ENCODE results near the gene TLE6. TPM values are rescaled to one million over a fixed set of nuclear protein-coding genes. Genes with fewer than 3 reads are reported as not detected.

The TLE6 gene
- total and polyA plus RNA-seq, 2 of the 8 experiments (the other 6 are each of a cell fraction or from before 2014, with no cell fraction given), result 2.5 to 2.9 TPM

- no peak overlapping the region for H2AK5ac ChIP-seq (ENCODE audit: low read depth, low read length)
- no peak overlapping the region for H2BK5ac ChIP-seq (ENCODE audit: low read depth, low read length)
- no peak overlapping the region for H4K5ac ChIP-seq (ENCODE audit: insufficient read length, low read depth, low read length)
- 78% methylated on average over 9 of the region's 9 CpGs; no CpG with 5 or more reads in 1 of the 2 experiments for WGBS, 2 experiments (ENCODE audit: extremely low coverage in 1 of 2, insufficient coverage in 1 of 2, insufficient read length in 1 of 2, insufficient replicate concordance in 2 of 2, low coverage in 1 of 2, low lambda C conversion rate in 2 of 2, missing lambda C conversion rate in 1 of 2)
- H2BK12ac ChIP-seq (ENCODE audit: low read depth, low read length), result no peak overlapping the region
- H3K79me1 ChIP-seq (ENCODE audit: low read depth, low read length), result no peaks in the 10 kb centered on the region
- no peak overlapping the region for H2BK15ac ChIP-seq (ENCODE audit: low read length)
- no peak overlapping the region for H2BK20ac ChIP-seq (ENCODE audit: low read length)
- FAIRE-seq, result no peak
- no peak overlapping the region for H3K4me3 ChIP-seq (ENCODE audit: extremely low read depth in 1 of 4, insufficient read depth in 2 of 4, low read depth in 3 of 4, low read length in 4 of 4)
- H2AFZ ChIP-seq (ENCODE audit: low read length), result no peak overlapping the region
- H3K4me2 ChIP-seq (ENCODE audit: insufficient read depth in 1 of 2, low read depth in 2 of 2, low read length in 2 of 2), result no peak overlapping the region
- ChIA-PET POLR2A (ENCODE audit: partially characterized antibody) (interaction anchor here (1.3 kb wide), 1 partner anchor 10 kb away, joined by 3 read pairs; no protein-coding TSS in a partner anchor), CTCF (ENCODE audit: partially characterized antibody) (interaction anchor here (0.6 to 2.1 kb wide), 13 partner anchors 8 to 193 kb away, joined by 3 to 6 read pairs (median 3); no protein-coding TSS in a partner anchor)
- no peak overlapping the region for H2BK120ac ChIP-seq (replicated peaks; ENCODE audit: low read depth, low read length)
- H3K14ac ChIP-seq (ENCODE audit: insufficient read length), result no peak overlapping the region
- H3K36me3 ChIP-seq (ENCODE audit: control insufficient read depth in 2 of 4, insufficient read depth in 4 of 4, low read length in 3 of 4), result no peaks in the 10 kb centered on the region
- H4K20me1 ChIP-seq (replicated peaks in 1 of 2; ENCODE audit: control insufficient read depth in 1 of 2, insufficient read depth in 2 of 2, low read length in 2 of 2), result no peaks in the 10 kb centered on the region
- H3K18ac ChIP-seq (ENCODE audit: extremely low read depth, low read length), result no peak overlapping the region
- H3K23me2 ChIP-seq (ENCODE audit: low read depth, low read length), result no peaks in the 10 kb centered on the region
- H3K27me3 ChIP-seq (replicated peaks in 1 of 4; ENCODE audit: control insufficient read depth in 3 of 4, extremely low read depth in 1 of 4, insufficient read depth in 3 of 4, low read length in 3 of 4), result no peaks in the 10 kb centered on the region
- no peak overlapping the region for H3K56ac ChIP-seq (replicated peaks; ENCODE audit: insufficient read length, low read depth, low read length)
- H3K9me3 ChIP-seq (ENCODE audit: insufficient read depth in 2 of 2, low read depth in 1 of 2, low read length in 1 of 2), result no peaks in the 10 kb centered on the region
- H3K79me2 ChIP-seq (ENCODE audit: control insufficient read depth in 1 of 2, insufficient read depth in 2 of 2, low read length in 2 of 2), result no peaks in the 10 kb centered on the region
- no peak overlapping the region for H4K91ac ChIP-seq (replicated peaks; ENCODE audit: insufficient read length, low read length)
- no peak overlapping the region for H3K27ac ChIP-seq (ENCODE audit: low read depth, low read length)
- H3K23ac ChIP-seq (ENCODE audit: insufficient read length), result no peak overlapping the region
- no peak for DNase-seq (ENCODE audit: low read depth in 1 of 2, low spot score in 2 of 2)
- H3K4me1 ChIP-seq (replicated peaks in 1 of 4; ENCODE audit: control insufficient read depth in 3 of 4, insufficient read depth in 4 of 4, low read length in 3 of 4), result no peaks in the 10 kb centered on the region
- no peak overlapping the region for H3K9ac ChIP-seq (replicated peaks in 1 of 4; ENCODE audit: extremely low read depth in 1 of 4, low read depth in 3 of 4, low read length in 3 of 4)
- no peak overlapping the region for H3K4ac ChIP-seq (replicated peaks; ENCODE audit: insufficient read length, low read depth, low read length)
- no peak overlapping the region for H4K8ac ChIP-seq (ENCODE audit: extremely low read depth, insufficient read depth, low read length)
- TF ChIP-seq TAF1 (IDR thresholded peaks at IDR 0.05; ENCODE audit: low read depth, low read length) (no peak), EP300 (IDR thresholded peaks at IDR 0.05; ENCODE audit: borderline replicate concordance in 1 of 2, low read depth in 2 of 2, low read length in 2 of 2) (no peak)
These were observed 7.0 kb upstream of the TLE6 start for GRCh38 chr19:2970201-2970835.
